Posterior vena cava (tissue), 2 donors: ENCODE measurements around the gene CALCOCO1. TPM values are rescaled to one million over a fixed set of nuclear protein-coding genes. Genes with fewer than 3 reads are reported as not detected.

ENCODE experiments used
- total RNA-seq, 2 donors: library from RNA; stranded (reverse); fragmentation: NEBNext Ultra II Directional; extraction: Animal tissue kit (Norgen Biotek cat#: 25700); gene quantifications; one replicate each; pipeline ENCODE4 v1.2.1, GENCODE V29; 2021
- donor health status: DM: yes; HTN: yes; CAD: no.
- donor health status: DM: yes; HTN: yes; CAD: no.

Gene CALCOCO1
- total RNA-seq, 2 donors from 2014 or later = 124 to 131 TPM

Other genes with a start within 250 kb of the CALCOCO1 start
- 10 to 100 TPM; 21.7 to 29.4 TPM for gene MAP3K12, start 228.0 kb downstream of the CALCOCO1 start, total RNA-seq
- gene TARBP2, start 226.2 kb downstream of the CALCOCO1 start, total RNA-seq = 10 to 100 TPM; 12.8 to 16.8 TPM
- gene NPFF, start 220.0 kb downstream of the CALCOCO1 start, total RNA-seq = not detected
- 10 to 100 TPM; 58.1 to 61.2 TPM for gene ATF7, start 101.1 kb downstream of the CALCOCO1 start, total RNA-seq
- 100 to 1,000 TPM; 132 to 168 TPM for gene ATP5MC2, start 51.4 kb downstream of the CALCOCO1 start, total RNA-seq
- not detected for gene CISTR, start 24.5 kb upstream of the CALCOCO1 start, total RNA-seq
- 1 to 10 TPM in 1 of 2 donors, under 1 TPM in 1; 0.23 to 1.1 TPM for gene HOXC13, start 211.4 kb upstream of the CALCOCO1 start, total RNA-seq
- 1 to 10 TPM in 1 of 2 donors, not detected in 1; 1.1 TPM for gene HOXC12, start 227.5 kb upstream of the CALCOCO1 start, total RNA-seq
- gene HOXC11, start 245.7 kb upstream of the CALCOCO1 start, total RNA-seq = 1 to 10 TPM; 1.3 to 4.2 TPM
- gene HOTAIR, start 247.5 kb upstream of the CALCOCO1 start, total RNA-seq = 1 to 10 TPM; 2.0 to 4.8 TPM